Psoas muscle (tissue), 8 donors: Measurements from ENCODE around the gene ATP7B. TPM values are rescaled to one million over a fixed set of nuclear protein-coding genes. Genes with fewer than 3 reads are reported as not detected.

Experiments used
- ATAC-seq, 4 donors: fragments of 200-7000 bp; cut with Tn5 transposase; one replicate each; pipeline ENCODE4 v1.9.1; 2020; ENCODE audit warnings: moderate library complexity in 3 of 4, mild to moderate bottlenecking in 2 of 4
- DNase-seq, 2 donors: peaks; one replicate each; pipeline ENCODE4 v3.0.0-alpha.2; 2020
- H3K27ac ChIP-seq: fragments of 200-600 bp; one replicate; pipeline ENCODE4 v1.8.0; 2022
- H3K27me3 ChIP-seq, 3 donors: fragments of 200-600 bp in 1 of 3; one replicate each; pipeline versions ENCODE4 v1.6.1 to v1.8.0; 2013 to 2022; ENCODE audit warnings: low read length in 2 of 3, mild to moderate bottlenecking in 2 of 3, moderate library complexity in 1 of 3; ENCODE audit not compliant: insufficient read depth in 3 of 3
- H3K36me3 ChIP-seq, 2 donors: fragments of 200-600 bp in 1 of 2; one replicate each; pipeline versions ENCODE4 v1.6.1 to v1.8.0; 2013 to 2022; ENCODE audit warnings: low read depth in 1 of 2, mild to moderate bottlenecking in 1 of 2, moderate library complexity in 1 of 2; ENCODE audit not compliant: insufficient read depth in 1 of 2
- H3K4me1 ChIP-seq: fragments of 200-600 bp; one replicate; pipeline ENCODE4 v1.8.0; 2022
- H3K4me3 ChIP-seq: fragments of 200-600 bp; one replicate; pipeline ENCODE4 v1.8.0; 2022; ENCODE audit warnings: mild to moderate bottlenecking
- H3K9me3 ChIP-seq: fragments of 200-600 bp; one replicate; pipeline ENCODE4 v1.8.0; 2022
- CTCF ChIP-seq: fragments of 200-600 bp; IDR thresholded peaks from one replicate; pipeline ENCODE4 v1.8.0; 2022; ENCODE audit warnings: antibody characterized with exemption
- WGBS, 3 donors: extraction: QIAGEN DNeasy Blood & Tissue Kit; methylation state at CpG; one replicate each; pipeline versions ENCODE4 v1.1.6 to v1.1.7; 2013; 5-methylcytosine and 5-hydroxymethylcytosine counted together
- intact Hi-C, 2 donors: fragments of 100-400 bp; cut with DNase I; formaldehyde crosslinking; loops; one replicate each; pipeline versions ENCODE4 v1.11.0 to v1.14.2; 2022
- polyA plus RNA-seq, 3 donors: library from polyadenylated mRNA; stranded (reverse); fragments of 200-250 nt; gene quantifications; one replicate each; pipeline ENCODE4 v1.2.3, GENCODE V29; 2013
- total RNA-seq, 4 donors: library from RNA; stranded (reverse); fragmentation: NEBNext Ultra II Directional in 2 of 4; extraction: Animal tissue kit (Norgen Biotek cat#: 25700) in 2 of 4; gene quantifications; one replicate each; pipeline versions ENCODE4 v1.2.1 to v1.2.4, GENCODE V29; 2021 to 2023
- donor health status: healthy with polysubstance abuse.
- donor health status: DM: no; HTN: no; CAD: no; lungs with moderate emphysema.
- donor health status: Bipolar disorder and iron deficiency.
- donor health status: healthy.
- donor health status: DM: yes; HTN: yes; CAD: no.
- donor health status: DM: no; HTN: no; CAD: no.
- donor health status: DM: no; HTN: no; CAD: no.
- donor health status: DM: yes; HTN: yes; CAD: no.

The ATP7B gene
- total and polyA plus RNA-seq, 7 donors: 0.72 to 3.5 (median 1.3) TPM

- H3K4me1 ChIP-seq: no peaks in the 10 kb centered on the region
- ATAC-seq (no peak), DNase-seq (no peak)
- WGBS, 3 donors: 0 to 73% (median 33%) methylated on average over 1 of the region's 1 CpG
- no peak overlapping the region for H3K4me3 ChIP-seq
- no peaks in the 10 kb centered on the region for H3K9me3 ChIP-seq
- peaks cover 0 to 8% of the 10 kb centered on the region in 2 donors for H3K36me3 ChIP-seq
- TF ChIP-seq CTCF: no peak
- H3K27ac ChIP-seq: no peak overlapping the region
- intact Hi-C loops: no loop called here
- no peaks in the 10 kb centered on the region for H3K27me3 ChIP-seq
Measured at GRCh38 chr13:51976423-51976822, 34.8 kb downstream of the ATP7B start.

GRCh38 chr13:51974482-51974881 is 36.8 kb downstream of the ATP7B start:
- no peaks in the 10 kb centered on the region for H3K9me3 ChIP-seq
- no peak overlapping the region for H3K27ac ChIP-seq
- no peaks in the 10 kb centered on the region for H3K27me3 ChIP-seq
- 92 to 94% (median 94%) methylated on average over 6 of the region's 6 CpGs for WGBS, 3 donors
- no peak for TF ChIP-seq CTCF
- intact Hi-C loops: no loop called here
- ATAC-seq (no peak), DNase-seq (no peak)
- H3K4me1 ChIP-seq: no peaks in the 10 kb centered on the region
- H3K36me3 ChIP-seq: peaks cover 0 to 14% of the 10 kb centered on the region in 2 donors
- no peak overlapping the region for H3K4me3 ChIP-seq

- 93 to 98% (median 95%) methylated on average over 15 of the region's 15 CpGs for WGBS, 3 donors
- DNase-seq (no peak), ATAC-seq (no peak)
- Histone ChIP-seq H3K4me1 (no peaks in the 10 kb centered on the region), H3K36me3 (peaks cover 3 to 25% of the 10 kb centered on the region in 2 donors), H3K27ac (no peak overlapping the region), H3K9me3 (no peaks in the 10 kb centered on the region), H3K27me3 (no peaks in the 10 kb centered on the region), H3K4me3 (no peak overlapping the region)
- TF ChIP-seq CTCF: no peak
- intact Hi-C loops: no loop called here
Measured at GRCh38 chr13:51971520-51972426, 39.5 kb downstream of the ATP7B start.

GRCh38 chr13:51970349-51970748 is 40.9 kb downstream of the ATP7B start:
- DNase-seq (no peak), ATAC-seq (no peak)
- H3K9me3 ChIP-seq: no peaks in the 10 kb centered on the region
- intact Hi-C loops: no loop called here
- no peaks in the 10 kb centered on the region for H3K27me3 ChIP-seq
- H3K36me3 ChIP-seq: peaks cover 3 to 25% of the 10 kb centered on the region in 2 donors
- TF ChIP-seq CTCF: no peak
- no peaks in the 10 kb centered on the region for H3K4me1 ChIP-seq
- no peak overlapping the region for H3K27ac ChIP-seq
- WGBS, 3 donors: 72 to 80% (median 78%) methylated on average over 5 of the region's 5 CpGs
- H3K4me3 ChIP-seq: no peak overlapping the region
